ENCODE measurements around the gene LFNG.

The LFNG gene

GRCh38 chr7:2575046-2575732 lies 55.6 kb downstream of the LFNG start:
- DNase-seq = no peak

- DNase-seq = no peak
Measured at GRCh38 chr7:2575733-2576340, 56.3 kb downstream of the LFNG start.

DNA sequence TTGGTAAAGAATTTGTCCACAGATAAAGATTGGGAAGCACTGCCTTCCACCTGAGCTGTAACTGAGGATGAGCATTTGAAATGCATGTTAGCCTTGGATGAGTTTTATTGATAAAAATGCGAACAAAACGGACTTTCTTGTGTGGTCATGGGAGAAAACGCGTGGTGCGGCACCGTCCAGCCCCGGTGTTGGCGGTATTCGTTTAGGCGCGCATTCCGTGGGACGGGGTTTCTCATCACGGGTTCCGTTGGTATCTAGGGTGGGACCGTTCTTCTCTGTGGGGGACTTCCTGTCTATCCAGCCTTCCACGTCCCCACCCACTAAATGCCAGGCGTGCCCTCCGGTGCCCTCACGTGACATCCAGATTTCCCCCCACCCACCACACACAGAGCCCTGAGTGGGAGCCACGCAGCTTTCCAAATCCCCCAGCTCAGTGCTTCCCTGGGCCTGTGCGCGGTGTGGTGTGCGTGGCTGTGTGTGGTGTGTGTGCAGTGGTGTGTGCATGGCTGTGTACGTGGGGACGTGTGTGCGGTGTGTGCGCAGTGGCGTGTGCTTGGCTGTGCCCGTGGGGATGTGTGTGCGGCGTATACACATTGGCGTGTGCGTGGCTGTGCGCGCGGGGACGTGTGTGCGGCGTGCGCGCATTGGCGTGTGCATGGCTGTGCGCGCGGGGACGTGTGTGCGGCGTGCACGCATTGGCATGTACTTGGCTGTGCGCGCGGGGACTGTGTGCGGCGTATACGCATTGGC lies 57.3 kb downstream of the LFNG start:
- DNase-seq = no peak
